Measurements from ENCODE around the gene TMEM14B.

TMEM14B gene

GRCh38 chr6:10794239-10794638, 46.6 kb downstream of the TMEM14B start:
- H3K4me3 ChIP-seq (ENCODE audit: low read depth, low read length), result no peak overlapping the region
- POLR2A ChIA-PET, result interaction anchor here (0.6 kb wide), 1 partner anchor 16 kb away, joined by 4 read pairs; no protein-coding TSS in a partner anchor

More at GRCh38 chr6:10794239-10794638, 46.6 kb downstream of the TMEM14B start:
- no peak overlapping the region for H3K27ac ChIP-seq (ENCODE audit: extremely low read depth, low read depth, low read length)
- H3K9me3 ChIP-seq (ENCODE audit: control insufficient read depth, insufficient read depth, low read depth, low read length), result no peaks in the 10 kb centered on the region
- CTCF ChIA-PET, result interaction anchor here (0.9 to 2.2 kb wide), 3 partner anchors 8 to 702 kb away, joined by 3 to 10 read pairs (median 3); partner anchors contain the start of gene SYCP2L
- H3K4me1 ChIP-seq (ENCODE audit: control insufficient read depth, insufficient read depth, low read length), result no peaks in the 10 kb centered on the region
- TF ChIP-seq ZBTB11 (tag by site-specific recombination; conservative IDR thresholded peaks at IDR 0.05; ENCODE audit: low read depth) (no peak), ZNF140 (tag by site-specific recombination; IDR thresholded peaks at IDR 0.05) (no peak), ZNF37A (tag by site-specific recombination; IDR thresholded peaks at IDR 0.05) (no peak), ZNF280D (tag by site-specific recombination; IDR thresholded peaks at IDR 0.05) (no peak), ZNF239 (tag by site-specific recombination; IDR thresholded peaks at IDR 0.05) (no peak), ZNF184 (tag by site-specific recombination; IDR thresholded peaks at IDR 0.05) (no peak), GLI4 (tag by site-specific recombination; IDR thresholded peaks at IDR 0.05) (no peak), ZIC2 (tag by site-specific recombination; IDR thresholded peaks at IDR 0.05) (no peak), PRDM4 (tag by site-specific recombination; IDR thresholded peaks at IDR 0.05) (no peak), TCF7L2 (IDR thresholded peaks at IDR 0.05; ENCODE audit: borderline replicate concordance, low read depth, low read length) (no peak), SP7 (tag by site-specific recombination; IDR thresholded peaks at IDR 0.05) (no peak), AEBP2 (tag by site-specific recombination; IDR thresholded peaks at IDR 0.05; ENCODE audit: borderline replicate concordance) (no peak), SCRT1 (tag by site-specific recombination; IDR thresholded peaks at IDR 0.05; ENCODE audit: borderline replicate concordance) (no peak), MYNN (tag by site-specific recombination; IDR thresholded peaks at IDR 0.05; ENCODE audit: borderline replicate concordance) (no peak), ZNF544 (tag by site-specific recombination; IDR thresholded peaks at IDR 0.05) (no peak), ZNF426 (tag by site-specific recombination; IDR thresholded peaks at IDR 0.05) (no peak), KLF16 (tag by site-specific recombination; IDR thresholded peaks at IDR 0.05) (no peak), ZNF23 (tag by site-specific recombination; IDR thresholded peaks at IDR 0.05; ENCODE audit: borderline replicate concordance) (no peak)
- H3K36me3 ChIP-seq (ENCODE audit: control insufficient read depth in 2 of 2, insufficient read depth in 1 of 2, low read length in 2 of 2), result peaks cover 0 to 4% of the 10 kb centered on the region in 2 experiments; a peak in 2 of 3 replicates

Data from HEK293 (cell line).